GM23338 (cell line): Measurements from ENCODE around the gene ADGRV1. TPM values are rescaled to one million over a fixed set of nuclear protein-coding genes. Genes with fewer than 3 reads are reported as not detected.

ENCODE experiments used
- ATAC-seq: fragments of 200-7000 bp; cut with Tn5 transposase; 3 replicates; pipeline ENCODE4 v1.9.1; 2020
- DNase-seq: peaks from one replicate; pipeline ENCODE4 v3.0.0-alpha.2; 2015; ENCODE audit warnings: low spot score
- H2AFZ ChIP-seq: fragments of 200-600 bp; sonication (generic); 2 replicates; pipeline ENCODE4 v1.8.0; 2016; ENCODE audit warnings: antibody characterized with exemption, mild to moderate bottlenecking, moderate library complexity
- H3F3A ChIP-seq: fragments of 200-600 bp; sonication (generic); replicated peaks from 2 replicates; pipeline ENCODE4 v1.8.0; 2017; ENCODE audit warnings: antibody characterized with exemption, mixed run types, low read depth
- H3K27ac ChIP-seq: fragments of 200-600 bp; sonication (generic); 2 replicates; pipeline ENCODE4 v1.6.1; 2016; ENCODE audit warnings: low read depth
- H3K27me3 ChIP-seq: fragments of 200-600 bp; sonication (generic); 2 replicates; pipeline ENCODE4 v1.8.0; 2016; ENCODE audit warnings: mild to moderate bottlenecking, mixed run types, moderate library complexity; ENCODE audit not compliant: insufficient read depth
- H3K36me3 ChIP-seq: fragments of 200-600 bp; sonication (generic); 2 replicates; pipeline ENCODE4 v1.8.0; 2016; ENCODE audit warnings: mild to moderate bottlenecking; ENCODE audit not compliant: insufficient read depth
- H3K4me1 ChIP-seq: fragments of 200-600 bp; sonication (generic); 2 replicates; pipeline ENCODE4 v1.8.0; 2016; ENCODE audit warnings: mild to moderate bottlenecking, moderate library complexity; ENCODE audit not compliant: insufficient read depth
- H3K4me2 ChIP-seq: fragments of 200-600 bp; sonication (generic); 2 replicates; pipeline ENCODE4 v1.7.1; 2017; ENCODE audit warnings: mixed run types
- H3K4me3 ChIP-seq: fragments of 200-600 bp; sonication (generic); 2 replicates; pipeline ENCODE4 v1.6.1; 2016; ENCODE audit warnings: mixed run types
- H3K79me2 ChIP-seq: fragments of 200-600 bp; sonication (generic); replicated peaks from 2 replicates; pipeline ENCODE4 v1.8.0; 2017; ENCODE audit warnings: mild to moderate bottlenecking; ENCODE audit not compliant: insufficient read depth
- H3K9me2 ChIP-seq: fragments of 200-600 bp; sonication (generic); 2 replicates; pipeline ENCODE4 v1.8.0; 2017; ENCODE audit not compliant: insufficient read depth
- H4K20me1 ChIP-seq: fragments of 200-600 bp; sonication (generic); replicated peaks from 2 replicates; pipeline ENCODE4 v1.8.0; 2017; ENCODE audit warnings: mild to moderate bottlenecking; ENCODE audit not compliant: insufficient read depth
- H3K27ac Mint-ChIP-seq: 2 replicates; pipeline ENCODE4 v1.8.0; 2020; ENCODE audit warnings: inconsistent platforms, mild to moderate bottlenecking, moderate library complexity, mixed read lengths
- H3K27me3 Mint-ChIP-seq: 3 replicates; pipeline ENCODE4 v1.8.0; 2022; ENCODE audit warnings: low read depth, mild to moderate bottlenecking, moderate library complexity, mixed read lengths, inconsistent platforms; ENCODE audit not compliant: insufficient read depth, poor library complexity
- H3K36me3 Mint-ChIP-seq: 3 replicates; pipeline ENCODE4 v1.8.0; 2021; ENCODE audit warnings: low read depth, mild to moderate bottlenecking, inconsistent platforms, moderate library complexity, mixed read lengths
- H3K4me1 Mint-ChIP-seq: 3 replicates; pipeline ENCODE4 v1.8.0; 2020; ENCODE audit warnings: mild to moderate bottlenecking, inconsistent platforms, mixed read lengths
- H3K4me3 Mint-ChIP-seq: 3 replicates; pipeline ENCODE4 v1.8.0; 2021; ENCODE audit warnings: moderate library complexity, mild to moderate bottlenecking, inconsistent platforms, mixed read lengths
- H3K9me3 Mint-ChIP-seq: 3 replicates; pipeline ENCODE4 v1.8.0; 2020; ENCODE audit warnings: moderate library complexity, mild to moderate bottlenecking, inconsistent platforms, mixed read lengths
- CREB1 ChIP-seq: fragments of 250-450 bp; sonication (Bioruptor Pico); IDR thresholded peaks from 2 replicates; pipeline ENCODE4 v1.5.0; 2020; ENCODE audit warnings: low read depth, mild to moderate bottlenecking, moderate library complexity
- EZH2 ChIP-seq: fragments of 200-600 bp; sonication (generic); IDR thresholded peaks from one replicate; pipeline ENCODE4 v1.8.0; 2017; ENCODE audit warnings: antibody characterized with exemption, mild to moderate bottlenecking, low read depth; ENCODE audit not compliant: unreplicated experiment
- EZH2phosphoT487 ChIP-seq: fragments of 200-600 bp; sonication (generic); IDR thresholded peaks from one replicate; pipeline ENCODE4 v1.8.1; 2018; ENCODE audit warnings: antibody characterized with exemption; ENCODE audit not compliant: unreplicated experiment
- JUNB ChIP-seq: IDR thresholded peaks from one replicate; pipeline ENCODE4 v1.6.1; 2016; ENCODE audit warnings: antibody characterized with exemption; ENCODE audit not compliant: unreplicated experiment
- NANOG ChIP-seq: IDR thresholded peaks from 2 replicates; pipeline ENCODE4 v1.6.1; 2016; ENCODE audit warnings: antibody characterized with exemption, borderline replicate concordance
- POLR2AphosphoS5 ChIP-seq: IDR thresholded peaks from 2 replicates; pipeline ENCODE4 v1.6.1; 2016; ENCODE audit warnings: antibody characterized with exemption, low read depth
- STAT1 ChIP-seq: IDR thresholded peaks from one replicate; pipeline ENCODE4 v1.6.1; 2016; ENCODE audit warnings: antibody characterized with exemption; ENCODE audit not compliant: unreplicated experiment
- ZNF114 ChIP-seq: fragments of 250-450 bp; sonication (Bioruptor Pico); IDR thresholded peaks from 2 replicates; pipeline ENCODE4 v1.5.0; 2020; ENCODE audit warnings: mild to moderate bottlenecking, moderate library complexity
- ZNF331 ChIP-seq: fragments of 250-450 bp; sonication (Bioruptor Pico); IDR thresholded peaks from 2 replicates; pipeline ENCODE4 v1.5.0; 2020; ENCODE audit warnings: low read depth, mild to moderate bottlenecking, moderate library complexity
- polyA plus RNA-seq: library from polyadenylated mRNA; unstranded; fragments of >200 nt; fragmentation: Nextera tagmentation; extraction: Ambion mirVana; gene quantifications from 2 replicates; pipeline ENCODE4 v1.2.1, GENCODE V29; 2016
- total RNA-seq: library from RNA; depleted of rRNA; stranded (reverse); fragments of >200 nt; shearing (Covaris generic); gene quantifications from 2 replicates; pipeline ENCODE4 v1.2.3, GENCODE V29; 2014
- TF ChIP-seq, protein P1 (sequence below): IDR thresholded peaks from one replicate; pipeline ENCODE4 v1.6.1; 2018; ENCODE audit warnings: antibody characterized with exemption; ENCODE audit not compliant: unreplicated experiment
- TF ChIP-seq, protein P2 (sequence below), 2 experiments: fragments of 200-600 bp in 1 of 2; sonication (generic) in 1 of 2; conservative IDR thresholded peaks; 2 replicates each; pipeline versions ENCODE4 v1.5.1 to v1.6.1; 2016 to 2017; ENCODE audit warnings: antibody characterized with exemption in 2 of 2, low read depth in 2 of 2, mild to moderate bottlenecking in 2 of 2, moderate library complexity in 1 of 2
- TF ChIP-seq, protein P3 (sequence below): fragments of 250-450 bp; sonication (Bioruptor Pico); IDR thresholded peaks from 2 replicates; pipeline ENCODE4 v1.5.0; 2020; ENCODE audit warnings: mild to moderate bottlenecking, moderate library complexity

ADGRV1 gene
- total and polyA plus RNA-seq, 2 experiments from 2014 or later, result 46.1 to 149 TPM

DNA sequence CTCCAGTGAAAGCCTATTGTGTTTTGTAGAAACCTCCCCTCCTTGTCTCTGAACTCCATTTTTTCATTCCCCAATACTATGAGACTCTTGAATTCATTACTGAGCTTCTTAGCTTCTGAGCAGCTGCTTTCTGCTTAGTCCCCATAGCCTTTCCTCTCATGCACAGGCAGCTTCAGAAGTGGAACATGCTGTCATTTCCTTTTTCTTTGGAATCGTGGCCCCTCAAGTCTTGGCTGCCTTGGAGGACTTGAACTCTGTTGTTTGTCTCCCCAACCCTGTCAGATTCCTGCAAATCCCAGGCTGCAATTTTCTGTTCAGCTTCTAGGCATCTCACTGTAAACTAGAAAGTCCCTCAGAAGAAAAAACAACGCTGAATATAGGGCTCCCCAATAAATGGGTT, 556.1 kb downstream of the ADGRV1 start (continued):
- TF ChIP-seq, protein P1, sequence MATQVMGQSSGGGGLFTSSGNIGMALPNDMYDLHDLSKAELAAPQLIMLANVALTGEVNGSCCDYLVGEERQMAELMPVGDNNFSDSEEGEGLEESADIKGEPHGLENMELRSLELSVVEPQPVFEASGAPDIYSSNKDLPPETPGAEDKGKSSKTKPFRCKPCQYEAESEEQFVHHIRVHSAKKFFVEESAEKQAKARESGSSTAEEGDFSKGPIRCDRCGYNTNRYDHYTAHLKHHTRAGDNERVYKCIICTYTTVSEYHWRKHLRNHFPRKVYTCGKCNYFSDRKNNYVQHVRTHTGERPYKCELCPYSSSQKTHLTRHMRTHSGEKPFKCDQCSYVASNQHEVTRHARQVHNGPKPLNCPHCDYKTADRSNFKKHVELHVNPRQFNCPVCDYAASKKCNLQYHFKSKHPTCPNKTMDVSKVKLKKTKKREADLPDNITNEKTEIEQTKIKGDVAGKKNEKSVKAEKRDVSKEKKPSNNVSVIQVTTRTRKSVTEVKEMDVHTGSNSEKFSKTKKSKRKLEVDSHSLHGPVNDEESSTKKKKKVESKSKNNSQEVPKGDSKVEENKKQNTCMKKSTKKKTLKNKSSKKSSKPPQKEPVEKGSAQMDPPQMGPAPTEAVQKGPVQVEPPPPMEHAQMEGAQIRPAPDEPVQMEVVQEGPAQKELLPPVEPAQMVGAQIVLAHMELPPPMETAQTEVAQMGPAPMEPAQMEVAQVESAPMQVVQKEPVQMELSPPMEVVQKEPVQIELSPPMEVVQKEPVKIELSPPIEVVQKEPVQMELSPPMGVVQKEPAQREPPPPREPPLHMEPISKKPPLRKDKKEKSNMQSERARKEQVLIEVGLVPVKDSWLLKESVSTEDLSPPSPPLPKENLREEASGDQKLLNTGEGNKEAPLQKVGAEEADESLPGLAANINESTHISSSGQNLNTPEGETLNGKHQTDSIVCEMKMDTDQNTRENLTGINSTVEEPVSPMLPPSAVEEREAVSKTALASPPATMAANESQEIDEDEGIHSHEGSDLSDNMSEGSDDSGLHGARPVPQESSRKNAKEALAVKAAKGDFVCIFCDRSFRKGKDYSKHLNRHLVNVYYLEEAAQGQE, result no peak
- no peak for TF ChIP-seq EZH2
- TF ChIP-seq, protein P2, sequence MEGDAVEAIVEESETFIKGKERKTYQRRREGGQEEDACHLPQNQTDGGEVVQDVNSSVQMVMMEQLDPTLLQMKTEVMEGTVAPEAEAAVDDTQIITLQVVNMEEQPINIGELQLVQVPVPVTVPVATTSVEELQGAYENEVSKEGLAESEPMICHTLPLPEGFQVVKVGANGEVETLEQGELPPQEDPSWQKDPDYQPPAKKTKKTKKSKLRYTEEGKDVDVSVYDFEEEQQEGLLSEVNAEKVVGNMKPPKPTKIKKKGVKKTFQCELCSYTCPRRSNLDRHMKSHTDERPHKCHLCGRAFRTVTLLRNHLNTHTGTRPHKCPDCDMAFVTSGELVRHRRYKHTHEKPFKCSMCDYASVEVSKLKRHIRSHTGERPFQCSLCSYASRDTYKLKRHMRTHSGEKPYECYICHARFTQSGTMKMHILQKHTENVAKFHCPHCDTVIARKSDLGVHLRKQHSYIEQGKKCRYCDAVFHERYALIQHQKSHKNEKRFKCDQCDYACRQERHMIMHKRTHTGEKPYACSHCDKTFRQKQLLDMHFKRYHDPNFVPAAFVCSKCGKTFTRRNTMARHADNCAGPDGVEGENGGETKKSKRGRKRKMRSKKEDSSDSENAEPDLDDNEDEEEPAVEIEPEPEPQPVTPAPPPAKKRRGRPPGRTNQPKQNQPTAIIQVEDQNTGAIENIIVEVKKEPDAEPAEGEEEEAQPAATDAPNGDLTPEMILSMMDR (conservative IDR thresholded peaks at IDR 0.05; ENCODE audit: low read depth in 2 of 2), result no peak

- no peaks in the 10 kb centered on the region for H3K36me3 ChIP-seq
- no peak overlapping the region for H3K4me2 ChIP-seq
- no peaks in the 10 kb centered on the region for H3K79me2 ChIP-seq
- no peak overlapping the region for H3K27ac ChIP-seq
- H3K27me3 Mint-ChIP-seq, result no peaks in the 10 kb centered on the region
- H3K4me3 Mint-ChIP-seq, result no peak overlapping the region
- H4K20me1 ChIP-seq, result no peaks in the 10 kb centered on the region
- H3K4me1 ChIP-seq, result no peaks in the 10 kb centered on the region
- H3K9me2 ChIP-seq, result no peaks in the 10 kb centered on the region
- no peaks in the 10 kb centered on the region for H3K9me3 Mint-ChIP-seq
- no peak overlapping the region for H3K4me3 ChIP-seq
- ATAC-seq, result no peak
- no peak overlapping the region for H3K27ac Mint-ChIP-seq
- no peaks in the 10 kb centered on the region for H3K36me3 Mint-ChIP-seq
- H3K4me1 Mint-ChIP-seq, result peaks cover 4% of the 10 kb centered on the region; the same call in 2 of the 3 replicates
- no peak for DNase-seq
- H2AFZ ChIP-seq, result no peak overlapping the region
- H3K27me3 ChIP-seq, result no peaks in the 10 kb centered on the region
- H3F3A ChIP-seq, result no peaks in the 10 kb centered on the region
- no peak for TF ChIP-seq POLR2AphosphoS5
- TF ChIP-seq EZH2, result no peak
- TF ChIP-seq NANOG, result no peak
- TF ChIP-seq CREB1 (CRISPR knock-in tag), result no peak
- TF ChIP-seq ZNF114 (CRISPR knock-in tag), result no peak
- TF ChIP-seq, protein P2 (conservative IDR thresholded peaks at IDR 0.05; ENCODE audit: low read depth in 2 of 2), result no peak
- TF ChIP-seq, protein P3, sequence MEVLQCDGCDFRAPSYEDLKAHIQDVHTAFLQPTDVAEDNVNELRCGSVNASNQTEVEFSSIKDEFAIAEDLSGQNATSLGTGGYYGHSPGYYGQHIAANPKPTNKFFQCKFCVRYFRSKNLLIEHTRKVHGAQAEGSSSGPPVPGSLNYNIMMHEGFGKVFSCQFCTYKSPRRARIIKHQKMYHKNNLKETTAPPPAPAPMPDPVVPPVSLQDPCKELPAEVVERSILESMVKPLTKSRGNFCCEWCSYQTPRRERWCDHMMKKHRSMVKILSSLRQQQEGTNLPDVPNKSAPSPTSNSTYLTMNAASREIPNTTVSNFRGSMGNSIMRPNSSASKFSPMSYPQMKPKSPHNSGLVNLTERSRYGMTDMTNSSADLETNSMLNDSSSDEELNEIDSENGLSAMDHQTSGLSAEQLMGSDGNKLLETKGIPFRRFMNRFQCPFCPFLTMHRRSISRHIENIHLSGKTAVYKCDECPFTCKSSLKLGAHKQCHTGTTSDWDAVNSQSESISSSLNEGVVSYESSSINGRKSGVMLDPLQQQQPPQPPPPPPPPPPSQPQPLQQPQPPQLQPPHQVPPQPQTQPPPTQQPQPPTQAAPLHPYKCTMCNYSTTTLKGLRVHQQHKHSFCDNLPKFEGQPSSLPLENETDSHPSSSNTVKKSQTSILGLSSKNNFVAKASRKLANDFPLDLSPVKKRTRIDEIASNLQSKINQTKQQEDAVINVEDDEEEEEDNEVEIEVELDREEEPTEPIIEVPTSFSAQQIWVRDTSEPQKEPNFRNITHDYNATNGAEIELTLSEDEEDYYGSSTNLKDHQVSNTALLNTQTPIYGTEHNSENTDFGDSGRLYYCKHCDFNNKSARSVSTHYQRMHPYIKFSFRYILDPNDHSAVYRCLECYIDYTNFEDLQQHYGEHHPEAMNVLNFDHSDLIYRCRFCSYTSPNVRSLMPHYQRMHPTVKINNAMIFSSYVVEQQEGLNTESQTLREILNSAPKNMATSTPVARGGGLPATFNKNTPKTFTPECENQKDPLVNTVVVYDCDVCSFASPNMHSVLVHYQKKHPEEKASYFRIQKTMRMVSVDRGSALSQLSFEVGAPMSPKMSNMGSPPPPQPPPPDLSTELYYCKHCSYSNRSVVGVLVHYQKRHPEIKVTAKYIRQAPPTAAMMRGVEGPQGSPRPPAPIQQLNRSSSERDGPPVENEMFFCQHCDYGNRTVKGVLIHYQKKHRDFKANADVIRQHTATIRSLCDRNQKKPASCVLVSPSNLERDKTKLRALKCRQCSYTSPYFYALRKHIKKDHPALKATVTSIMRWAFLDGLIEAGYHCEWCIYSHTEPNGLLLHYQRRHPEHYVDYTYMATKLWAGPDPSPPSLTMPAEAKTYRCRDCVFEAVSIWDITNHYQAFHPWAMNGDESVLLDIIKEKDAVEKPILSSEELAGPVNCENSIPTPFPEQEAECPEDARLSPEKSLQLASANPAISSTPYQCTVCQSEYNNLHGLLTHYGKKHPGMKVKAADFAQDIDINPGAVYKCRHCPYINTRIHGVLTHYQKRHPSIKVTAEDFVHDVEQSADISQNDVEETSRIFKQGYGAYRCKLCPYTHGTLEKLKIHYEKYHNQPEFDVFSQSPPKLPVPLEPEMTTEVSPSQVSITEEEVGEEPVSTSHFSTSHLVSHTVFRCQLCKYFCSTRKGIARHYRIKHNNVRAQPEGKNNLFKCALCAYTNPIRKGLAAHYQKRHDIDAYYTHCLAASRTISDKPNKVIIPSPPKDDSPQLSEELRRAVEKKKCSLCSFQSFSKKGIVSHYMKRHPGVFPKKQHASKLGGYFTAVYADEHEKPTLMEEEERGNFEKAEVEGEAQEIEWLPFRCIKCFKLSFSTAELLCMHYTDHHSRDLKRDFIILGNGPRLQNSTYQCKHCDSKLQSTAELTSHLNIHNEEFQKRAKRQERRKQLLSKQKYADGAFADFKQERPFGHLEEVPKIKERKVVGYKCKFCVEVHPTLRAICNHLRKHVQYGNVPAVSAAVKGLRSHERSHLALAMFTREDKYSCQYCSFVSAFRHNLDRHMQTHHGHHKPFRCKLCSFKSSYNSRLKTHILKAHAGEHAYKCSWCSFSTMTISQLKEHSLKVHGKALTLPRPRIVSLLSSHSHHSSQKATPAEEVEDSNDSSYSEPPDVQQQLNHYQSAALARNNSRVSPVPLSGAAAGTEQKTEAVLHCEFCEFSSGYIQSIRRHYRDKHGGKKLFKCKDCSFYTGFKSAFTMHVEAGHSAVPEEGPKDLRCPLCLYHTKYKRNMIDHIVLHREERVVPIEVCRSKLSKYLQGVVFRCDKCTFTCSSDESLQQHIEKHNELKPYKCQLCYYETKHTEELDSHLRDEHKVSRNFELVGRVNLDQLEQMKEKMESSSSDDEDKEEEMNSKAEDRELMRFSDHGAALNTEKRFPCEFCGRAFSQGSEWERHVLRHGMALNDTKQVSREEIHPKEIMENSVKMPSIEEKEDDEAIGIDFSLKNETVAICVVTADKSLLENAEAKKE (CRISPR knock-in tag), result no peak
- no peak for TF ChIP-seq STAT1
- TF ChIP-seq JUNB, result no peak
- TF ChIP-seq EZH2phosphoT487, result no peak
- no peak for TF ChIP-seq ZNF331 (CRISPR knock-in tag)
Measured at GRCh38 chr5:91118354-91118753, 559.8 kb downstream of the ADGRV1 start.
